Colonic mucosa (tissue), 4 donors: ENCODE measurements around the gene THBS2. TPM values are rescaled to one million over a fixed set of nuclear protein-coding genes. Genes with fewer than 3 reads are reported as not detected.
"Not testable (repeated sequence)": the region's sequence is repeated elsewhere in the genome, so short reads cannot be mapped to it uniquely, and the experiment has no call there.

Source experiments
- DNase-seq: peaks from one replicate; pipeline ENCODE4 v3.0.0-alpha.2; 2020
- H3K27ac ChIP-seq: fragments of 200-600 bp; one replicate; pipeline ENCODE4 v1.8.0; 2021
- H3K27me3 ChIP-seq: fragments of 200-600 bp; one replicate; pipeline ENCODE4 v1.8.0; 2021
- H3K36me3 ChIP-seq: fragments of 200-600 bp; one replicate; pipeline ENCODE4 v1.8.0; 2021
- H3K4me1 ChIP-seq: fragments of 200-600 bp; one replicate; pipeline ENCODE4 v1.8.0; 2021; ENCODE audit warnings: mild to moderate bottlenecking
- H3K4me3 ChIP-seq: fragments of 200-600 bp; one replicate; pipeline ENCODE4 v1.8.0; 2021
- H3K9ac ChIP-seq, 2 donors: one replicate each; pipeline ENCODE4 v1.7.0; 2013; ENCODE audit warnings: control low read depth in 2 of 2, low read depth in 2 of 2, low read length in 2 of 2
- H3K9me3 ChIP-seq: fragments of 200-600 bp; one replicate; pipeline ENCODE4 v1.8.0; 2021
- CTCF ChIP-seq: fragments of 200-600 bp; IDR thresholded peaks from one replicate; pipeline ENCODE4 v1.8.0; 2022; ENCODE audit warnings: antibody characterized with exemption, mild to moderate bottlenecking
- intact Hi-C: fragments of 100-400 bp; cut with DNase I; formaldehyde crosslinking; loops from one replicate; pipeline ENCODE4 v1.14.1; 2022
- total RNA-seq, 2 donors: library from RNA; stranded (reverse); fragmentation: NEBNext Ultra II Directional in 1 of 2; extraction: Animal tissue kit (Norgen Biotek cat#: 25700) in 1 of 2; gene quantifications; one replicate each; pipeline ENCODE4 v1.2.1, GENCODE V29; 2021
- donor health status: healthy.
- donor health status: DM: no; HTN: no; CAD: no.
- donor health status: DM: no; HTN: no; CAD: no.

The THBS2 gene
- total RNA-seq, 2 donors from 2014 or later: 1.9 to 5.3 TPM

- Histone ChIP-seq H3K4me3 (no peak overlapping the region), H3K27me3 (no peaks in the 10 kb centered on the region), H3K4me1 (no peaks in the 10 kb centered on the region), H3K27ac (no peak overlapping the region), H3K9me3 (no peaks in the 10 kb centered on the region), H3K9ac (no peak overlapping the region), H3K36me3 (no peaks in the 10 kb centered on the region)
- intact Hi-C loops: no loop called here
- no peak for TF ChIP-seq CTCF
- no peak for DNase-seq
Measured at GRCh38 chr6:169200893-169201514, 52.6 kb downstream of the THBS2 start.

- no peaks in the 10 kb centered on the region for H3K4me1 ChIP-seq
- no peak overlapping the region for H3K27ac ChIP-seq
- intact Hi-C loops: no loop called here
- H3K9ac ChIP-seq: no peak overlapping the region
- H3K36me3 ChIP-seq: no peaks in the 10 kb centered on the region
- H3K9me3 ChIP-seq: no peaks in the 10 kb centered on the region
- no peak overlapping the region for H3K4me3 ChIP-seq
- no peak for DNase-seq
- H3K27me3 ChIP-seq: no peaks in the 10 kb centered on the region
- no peak for TF ChIP-seq CTCF
Measured at GRCh38 chr6:169199625-169200335, 53.9 kb downstream of the THBS2 start.

- H3K9me3 ChIP-seq: no peaks in the 10 kb centered on the region
- no peaks in the 10 kb centered on the region for H3K36me3 ChIP-seq
- no peak for DNase-seq
- H3K9ac ChIP-seq: no peak overlapping the region
- H3K4me3 ChIP-seq: no peak overlapping the region
- no peak overlapping the region for H3K27ac ChIP-seq
- no peaks in the 10 kb centered on the region for H3K4me1 ChIP-seq
- intact Hi-C loops: no loop called here
- H3K27me3 ChIP-seq: no peaks in the 10 kb centered on the region
- TF ChIP-seq CTCF: no peak
Measured at GRCh38 chr6:169198885-169199284, 54.8 kb downstream of the THBS2 start.

- H3K4me1 ChIP-seq, H3K27me3 ChIP-seq, intact Hi-C loops, DNase-seq, H3K9ac ChIP-seq, H3K27ac ChIP-seq, H3K36me3 ChIP-seq, H3K4me3 ChIP-seq, H3K9me3 ChIP-seq: not testable (repeated sequence)
Measured at GRCh38 chr6:169197929-169198328, 55.7 kb downstream of the THBS2 start.

GRCh38 chr6:169196279-169196678 lies 57.4 kb downstream of the THBS2 start:
- H3K4me1 ChIP-seq, H3K4me3 ChIP-seq, intact Hi-C loops, H3K27me3 ChIP-seq, H3K36me3 ChIP-seq, H3K27ac ChIP-seq, H3K9me3 ChIP-seq, DNase-seq, H3K9ac ChIP-seq: not testable (repeated sequence)

GRCh38 chr6:169194737-169195136 lies 58.9 kb downstream of the THBS2 start:
- intact Hi-C loops: no loop called here

More at GRCh38 chr6:169194737-169195136, 58.9 kb downstream of the THBS2 start:
- Histone ChIP-seq H3K9ac (no peak overlapping the region), H3K27me3 (no peaks in the 10 kb centered on the region), H3K4me1 (no peaks in the 10 kb centered on the region), H3K27ac (no peak overlapping the region), H3K36me3 (no peaks in the 10 kb centered on the region), H3K4me3 (no peak overlapping the region), H3K9me3 (no peaks in the 10 kb centered on the region)
- no peak for DNase-seq
- no peak for TF ChIP-seq CTCF
